ENCODE measurements around the gene NAALADL2.
"Not testable (repeated sequence)": the region's sequence is repeated elsewhere in the genome, so short reads cannot be mapped to it uniquely, and the experiment has no call there.

NAALADL2 gene

GRCh38 chr3:175077216-175077615 is 218.1 kb downstream of the NAALADL2 start:
- no peak for DNase-seq (ENCODE audit: low spot score)

- DNase-seq (ENCODE audit: low spot score), result no peak
Measured at GRCh38 chr3:175082631-175083030, 223.5 kb downstream of the NAALADL2 start.

GRCh38 chr3:175087128-175087527 is 228.0 kb downstream of the NAALADL2 start:
- not testable (repeated sequence) for DNase-seq (ENCODE audit: low spot score)

- DNase-seq (ENCODE audit: low spot score), result no peak
Measured at GRCh38 chr3:175088766-175089380, 229.7 kb downstream of the NAALADL2 start.

DNA sequence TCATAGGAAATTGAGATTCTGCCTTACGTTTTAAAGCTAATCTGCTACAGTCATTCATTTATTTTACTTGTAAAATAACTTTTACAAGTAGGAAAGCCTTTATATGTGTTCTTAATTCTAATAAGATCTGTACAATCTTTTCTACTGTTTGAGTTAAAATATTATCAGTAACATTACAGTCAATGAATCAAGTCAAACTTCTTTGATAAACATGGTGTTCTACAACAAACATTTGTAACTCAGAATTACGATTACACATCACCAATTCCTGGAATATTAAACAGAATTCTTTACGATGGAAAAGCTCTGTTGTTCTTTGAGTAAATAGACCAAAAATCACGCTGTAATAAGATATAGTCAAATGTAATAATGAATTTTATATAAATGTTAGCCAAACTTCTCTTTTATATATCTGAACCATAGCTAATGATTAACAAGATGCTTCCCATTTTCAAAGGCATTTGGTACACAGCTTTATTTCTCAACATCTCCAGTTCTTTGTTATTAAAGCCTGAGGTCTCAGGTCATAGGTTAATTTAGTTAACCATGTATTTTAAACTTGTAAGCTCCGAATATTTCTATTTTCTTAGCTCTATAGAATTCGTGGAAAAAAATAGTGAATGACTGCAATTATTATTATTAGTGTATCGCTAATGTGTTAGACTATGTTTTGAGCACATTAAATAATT is 232.4 kb downstream of the NAALADL2 start:
- DNase-seq (ENCODE audit: low spot score), result no peak

DNA sequence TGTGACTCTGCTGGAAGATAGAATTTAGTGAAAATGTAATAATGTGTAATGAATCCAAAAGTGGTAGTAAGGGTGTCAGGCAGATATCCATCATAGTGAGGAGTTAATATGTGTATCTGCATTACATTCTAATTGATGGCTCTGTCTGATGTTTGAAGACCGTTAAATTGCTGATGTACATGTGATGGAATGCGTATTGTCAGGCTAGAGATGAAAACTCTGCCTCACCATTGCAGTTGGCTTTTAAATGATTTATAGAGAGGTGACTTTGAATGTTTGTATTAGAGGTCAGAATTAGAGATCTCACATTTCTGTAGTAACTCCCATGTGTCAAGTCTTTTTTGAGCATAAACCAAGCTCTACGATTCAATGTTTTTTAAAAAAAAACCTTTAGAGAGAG is 234.6 kb downstream of the NAALADL2 start:
- DNase-seq (ENCODE audit: low spot score), result no peak

- no peak for DNase-seq (ENCODE audit: low spot score)
Measured at GRCh38 chr3:175094344-175094743, 235.2 kb downstream of the NAALADL2 start.

DNA sequence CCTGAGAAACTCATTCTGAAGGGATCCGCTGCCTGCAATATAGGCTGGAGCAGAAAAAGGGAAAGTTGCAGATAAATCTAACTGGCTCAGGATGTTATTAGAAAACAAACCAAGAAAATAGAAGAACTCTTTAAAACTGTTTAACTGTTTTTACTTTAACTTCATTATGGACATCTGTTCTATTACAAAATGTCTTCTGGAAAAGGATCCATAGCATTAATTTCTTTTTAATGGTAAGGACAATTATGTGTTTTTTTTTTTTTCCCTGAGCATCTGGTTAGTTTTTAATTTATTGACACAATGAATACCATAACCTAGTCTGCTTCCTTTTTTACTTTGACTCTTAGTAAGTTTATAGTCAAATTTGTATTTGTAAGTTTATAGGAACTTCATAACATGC is 239.5 kb downstream of the NAALADL2 start:
- DNase-seq (ENCODE audit: low spot score), result no peak

- no peak for DNase-seq (ENCODE audit: low spot score)
Measured at GRCh38 chr3:175102161-175102560, 243.0 kb downstream of the NAALADL2 start.

- DNase-seq (ENCODE audit: low spot score), result no peak
Measured at GRCh38 chr3:175103298-175103697, 244.2 kb downstream of the NAALADL2 start.

DNA sequence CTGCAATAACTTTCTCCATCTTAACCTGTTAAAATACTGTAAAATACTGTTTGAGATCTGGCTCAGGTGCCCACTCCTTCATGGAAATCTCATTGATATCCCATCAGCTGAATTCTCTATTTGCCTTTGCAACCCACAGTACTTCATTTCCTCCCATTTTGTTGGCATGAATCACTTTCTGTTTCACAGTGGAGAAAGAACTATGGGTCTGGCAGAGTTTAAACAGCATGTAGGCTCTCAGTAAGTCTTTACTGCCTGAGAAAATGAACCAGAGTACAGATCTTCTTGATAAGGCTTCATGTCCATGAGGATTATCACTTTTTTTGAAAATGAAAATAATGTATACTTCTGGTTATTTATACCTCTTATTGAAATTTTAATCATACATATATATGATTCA is 245.9 kb downstream of the NAALADL2 start:
- no peak for DNase-seq (ENCODE audit: low spot score)

DNA sequence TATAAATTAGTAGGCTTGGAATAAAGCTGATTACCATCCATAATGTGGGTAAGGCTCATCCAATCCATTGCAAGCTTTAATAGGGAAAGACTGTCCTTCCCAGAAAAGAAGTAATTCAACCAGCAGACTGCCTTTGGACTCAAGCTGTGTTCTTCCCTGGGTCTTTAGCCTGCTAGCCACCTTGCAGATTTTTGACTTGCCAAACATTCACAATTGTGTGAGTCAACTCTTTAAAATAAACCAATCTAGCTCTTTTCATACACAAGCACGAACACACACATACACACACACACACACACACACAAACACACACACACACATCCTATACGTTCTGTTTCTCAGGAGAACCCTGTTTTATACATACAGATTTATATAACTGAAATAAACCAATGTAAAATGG is 248.1 kb downstream of the NAALADL2 start:
- DNase-seq (ENCODE audit: low spot score), result no peak

GRCh38 chr3:175107995-175108394 is 248.9 kb downstream of the NAALADL2 start:
- DNase-seq (ENCODE audit: low spot score), result no peak

DNA sequence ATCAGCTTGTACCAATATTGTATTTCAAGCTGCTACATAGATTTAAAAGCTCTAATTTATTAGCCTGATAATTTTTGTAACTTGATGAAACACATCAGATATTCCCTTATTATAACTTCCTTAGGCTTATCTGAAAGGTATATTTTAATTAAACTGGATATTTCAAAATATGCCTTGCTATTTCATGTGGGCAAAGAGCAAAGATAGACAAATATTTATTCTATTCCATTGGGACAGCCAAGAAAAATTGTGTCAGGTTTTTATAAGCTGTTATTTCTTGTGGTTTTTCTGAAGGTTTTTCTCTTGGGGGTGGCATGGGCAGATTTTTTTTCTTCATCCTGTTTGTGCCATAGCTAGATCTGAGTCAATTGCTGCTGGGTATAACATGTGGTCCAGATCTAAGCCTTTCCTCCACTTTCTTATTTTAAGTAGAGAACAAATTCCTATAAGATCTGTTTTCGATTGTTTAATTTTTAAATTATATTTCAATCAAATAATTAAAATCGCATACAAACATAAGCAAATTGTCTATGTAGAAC is 249.5 kb downstream of the NAALADL2 start:
- no peak for DNase-seq (ENCODE audit: low spot score)

DNA sequence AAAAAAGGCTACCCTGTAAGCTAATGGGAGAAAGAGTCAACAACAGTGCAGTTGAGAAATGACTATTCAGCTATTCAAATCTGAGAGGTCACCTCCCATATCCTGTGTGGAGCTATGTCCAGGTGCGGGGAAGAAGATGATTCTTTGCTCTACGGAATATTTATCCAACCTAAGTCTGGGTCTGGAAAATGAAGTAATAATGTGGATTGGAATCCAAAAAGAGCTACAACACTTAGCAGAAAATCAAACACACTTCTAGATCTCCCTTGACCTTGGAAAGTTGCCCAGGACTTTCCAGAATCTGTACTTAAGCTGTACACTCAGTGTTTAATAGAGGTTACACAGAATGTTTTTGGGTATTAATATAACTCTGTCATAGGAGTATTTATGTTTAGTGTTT is 251.9 kb downstream of the NAALADL2 start:
- no peak for DNase-seq (ENCODE audit: low spot score)

DNA sequence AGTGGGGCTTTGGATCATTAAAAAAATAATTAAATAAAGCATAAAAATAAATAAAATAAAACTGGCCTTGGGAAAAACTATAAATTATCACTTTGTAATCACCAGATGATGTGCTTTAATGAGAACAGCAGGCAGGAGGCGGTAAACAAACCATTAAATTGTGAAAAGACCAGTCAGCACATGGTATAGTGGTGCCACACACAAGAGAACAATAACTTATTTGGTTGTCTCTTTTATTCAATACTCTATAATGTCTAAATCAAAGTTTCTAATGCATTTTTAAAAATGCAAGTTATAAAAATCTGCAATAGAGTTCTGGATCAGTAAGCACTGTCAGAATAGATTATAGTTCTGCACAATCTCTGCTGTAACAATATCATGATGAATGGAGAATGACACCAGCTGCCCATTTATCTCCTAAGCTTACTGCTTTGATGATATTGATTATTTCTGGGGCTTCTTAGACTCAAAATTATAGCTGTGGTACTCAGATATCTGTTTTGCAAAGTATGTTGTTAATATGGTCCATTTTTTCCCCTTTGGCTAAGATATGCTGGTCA is 259.3 kb downstream of the NAALADL2 start:
- DNase-seq (ENCODE audit: low spot score), result no peak

GRCh38 chr3:175121225-175121624 is 262.1 kb downstream of the NAALADL2 start:
- DNase-seq (ENCODE audit: low spot score), result no peak

DNA sequence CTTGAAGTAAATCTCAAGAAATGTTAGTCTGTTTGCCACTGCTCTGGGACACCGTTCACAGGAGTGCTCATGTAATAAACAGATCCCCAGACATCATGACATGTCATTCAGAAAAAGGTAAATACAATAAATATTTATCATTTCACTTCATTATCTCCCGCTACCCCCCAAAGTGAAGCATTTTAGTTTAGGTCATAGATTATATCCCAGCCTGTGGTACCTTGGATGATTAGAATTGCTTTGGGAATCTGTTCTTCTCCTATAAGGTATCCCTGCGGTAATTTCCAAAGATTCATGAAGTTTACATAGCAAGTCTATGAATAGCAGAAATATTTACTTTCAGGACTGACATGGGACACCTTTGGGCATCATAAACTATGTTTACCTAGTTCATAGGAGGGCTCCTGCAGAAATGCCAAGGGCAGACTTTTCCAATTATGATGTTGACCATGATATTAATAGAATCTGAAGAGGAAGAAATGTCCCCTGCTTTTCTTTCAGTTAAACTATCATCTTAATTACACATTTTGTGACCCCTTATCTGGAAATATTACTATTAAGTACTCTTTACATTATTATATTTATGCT is 268.0 kb downstream of the NAALADL2 start:
- DNase-seq (ENCODE audit: low spot score), result no peak

DNA sequence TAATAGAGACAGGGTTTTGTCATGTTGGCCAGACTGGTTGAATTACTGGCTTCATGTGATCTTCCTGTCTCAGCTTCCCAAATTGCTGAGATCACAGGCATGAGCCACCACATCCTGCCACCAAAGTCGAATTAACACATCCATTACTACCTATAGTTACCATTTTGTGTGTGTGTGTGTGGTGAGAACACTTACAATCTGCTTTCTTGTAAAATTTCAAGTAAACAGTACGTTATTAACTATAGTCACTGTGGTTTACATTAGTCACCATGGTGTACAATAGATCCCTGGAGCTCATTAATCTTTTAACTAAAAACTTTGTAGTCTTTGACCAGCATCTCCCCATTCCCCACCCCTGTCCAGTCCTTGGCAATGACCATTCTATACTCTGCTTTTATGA is 270.0 kb downstream of the NAALADL2 start:
- DNase-seq (ENCODE audit: low spot score), result no peak

DNA sequence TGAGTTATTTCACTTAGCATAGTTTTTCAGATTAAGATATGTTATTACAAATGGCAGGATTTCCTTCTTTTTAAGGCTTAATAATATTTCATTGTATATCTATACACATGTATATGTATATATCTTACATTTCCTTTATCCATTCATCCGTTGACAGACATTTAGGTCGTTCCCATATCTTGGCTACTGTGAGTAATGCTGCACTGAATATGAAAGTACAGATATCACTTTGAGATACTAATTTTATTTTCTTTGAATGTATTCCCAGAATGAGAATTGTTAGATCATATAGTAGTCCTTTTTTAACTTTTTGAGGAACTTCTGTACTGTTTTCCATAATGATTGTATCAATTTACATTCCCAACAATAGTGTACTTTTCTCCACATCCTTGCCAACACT is 270.4 kb downstream of the NAALADL2 start:
- no peak for DNase-seq (ENCODE audit: low spot score)

DNA sequence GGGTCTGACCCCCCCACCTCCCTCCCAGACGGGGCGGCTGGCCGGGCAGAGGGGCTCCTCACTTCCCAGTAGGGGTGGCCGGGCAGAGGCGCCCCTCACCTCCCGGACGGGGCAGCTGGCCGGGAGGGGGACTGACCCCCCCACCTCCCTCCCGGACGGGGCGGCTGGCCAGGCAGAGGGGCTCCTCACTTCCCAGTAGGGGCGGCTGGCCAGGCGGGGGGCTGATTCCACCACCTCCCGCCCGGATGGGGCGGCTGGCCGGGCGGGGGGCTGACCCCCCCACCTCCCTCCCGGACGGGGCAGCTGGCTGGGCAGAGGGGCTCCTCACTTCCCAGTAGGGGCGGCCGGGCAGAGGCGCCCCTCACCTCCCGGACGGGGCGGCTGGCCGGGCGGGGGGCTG is 272.7 kb downstream of the NAALADL2 start:
- DNase-seq (ENCODE audit: low spot score), result not testable (repeated sequence)

DNA sequence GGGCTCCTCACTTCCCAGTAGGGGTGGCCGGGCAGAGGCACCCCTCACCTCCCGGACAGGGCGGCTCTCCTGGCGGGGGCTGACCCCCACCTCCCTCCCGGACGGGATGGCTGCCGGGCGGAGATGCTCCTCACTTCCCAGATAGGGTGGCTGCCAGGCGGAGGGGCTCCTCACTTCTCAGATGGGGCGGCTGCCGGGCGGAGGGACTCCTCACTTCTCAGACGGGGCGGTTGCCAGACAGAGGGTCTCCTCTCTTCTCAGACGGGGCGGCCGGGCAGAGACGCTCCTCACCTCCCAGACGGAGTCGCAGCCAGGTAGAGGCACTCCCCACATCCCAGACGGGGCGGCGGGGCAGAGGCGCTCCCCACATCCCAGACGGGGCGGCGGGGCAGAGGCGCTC is 273.6 kb downstream of the NAALADL2 start:
- DNase-seq (ENCODE audit: low spot score), result not testable (repeated sequence)

- DNase-seq (ENCODE audit: low spot score), result no peak
Measured at GRCh38 chr3:175144368-175144767, 285.2 kb downstream of the NAALADL2 start.
